HG03565 (cell line): ENCODE data around the gene PYDC1.
"Not testable (repeated sequence)": the region's sequence is repeated elsewhere in the genome, so short reads cannot be mapped to it uniquely, and the experiment has no call there.

ENCODE experiments used
- ATAC-seq: cut with Tn5 transposase; IDR thresholded peaks from one replicate; pipeline ENCODE4 v1.9.1; 2021; ENCODE audit warnings: mild to moderate bottlenecking, moderate library complexity; ENCODE audit not compliant: unreplicated experiment

The PYDC1 gene

GRCh38 chr16:31182391-31182790, 34.5 kb downstream of the PYDC1 start:
- ATAC-seq, result no peak

GRCh38 chr16:31181102-31181830, 35.7 kb downstream of the PYDC1 start:
- no peak for ATAC-seq

GRCh38 chr16:31179747-31180459, 37.0 kb downstream of the PYDC1 start, which contains the start of gene FUS:
Gene FUS, plus strand, starts transcription at chr16:31180139. Its CDS starts 76 bp downstream, at chr16:31180215.
- peak; percentile 46 for ATAC-seq

- peak; percentile 0 for ATAC-seq
These were observed 37.7 kb downstream of the PYDC1 start for GRCh38 chr16:31179219-31179746.

GRCh38 chr16:31177136-31177535, 39.8 kb downstream of the PYDC1 start:
- no peak for ATAC-seq

- ATAC-seq, result not testable (repeated sequence)
These were observed 46.9 kb downstream of the PYDC1 start for GRCh38 chr16:31170048-31170447.

GRCh38 chr16:31168848-31169247, 48.1 kb downstream of the PYDC1 start:
- no peak for ATAC-seq

GRCh38 chr16:31167315-31167714, 49.6 kb downstream of the PYDC1 start:
- ATAC-seq, result no peak
